Astrocyte (in vitro differentiated cells and primary cell): ENCODE data around the gene ANP32A. TPM values are rescaled to one million over a fixed set of nuclear protein-coding genes. Genes with fewer than 3 reads are reported as not detected.

Source experiments
- DNase-seq: peaks from one replicate; pipeline ENCODE4 v3.0.0-alpha.2; 2010; ENCODE audit warnings: low read depth
- FAIRE-seq: peaks from 2 replicates; lab custom pipeline; 2011; peaks lifted over from hg19 to GRCh38; lab: Jason Lieb, UNC
- H2AFZ ChIP-seq: 2 replicates; pipeline ENCODE4 v1.6.0; 2012; ENCODE audit warnings: low read depth, low read length, inconsistent platforms
- H3K27ac ChIP-seq: 2 replicates; pipeline ENCODE4 v1.5.1; 2011; ENCODE audit warnings: low read depth, low read length, inconsistent platforms
- H3K27me3 ChIP-seq: 2 replicates; pipeline ENCODE4 v1.6.0; 2011; ENCODE audit warnings: low read length, inconsistent platforms; ENCODE audit not compliant: insufficient read depth
- H3K36me3 ChIP-seq: 2 replicates; pipeline ENCODE4 v1.5.1; 2011; ENCODE audit warnings: low read length, inconsistent platforms; ENCODE audit not compliant: insufficient read depth
- H3K4me1 ChIP-seq: 2 replicates; pipeline ENCODE4 v1.5.1; 2011; ENCODE audit warnings: low read length, inconsistent platforms; ENCODE audit not compliant: insufficient read depth
- H3K4me2 ChIP-seq: 2 replicates; pipeline ENCODE4 v1.6.0; 2012; ENCODE audit warnings: low read length, inconsistent platforms
- H3K4me3 ChIP-seq: 2 replicates; pipeline ENCODE4 v1.5.1; 2011; ENCODE audit warnings: low read depth, mild to moderate bottlenecking, low read length, inconsistent platforms; ENCODE audit not compliant: insufficient read depth
- H3K79me2 ChIP-seq: 2 replicates; pipeline ENCODE4 v1.6.0; 2012; ENCODE audit warnings: mild to moderate bottlenecking, low read length, inconsistent platforms; ENCODE audit not compliant: insufficient read depth
- H3K9ac ChIP-seq: 2 replicates; pipeline ENCODE4 v1.6.0; 2012; ENCODE audit warnings: mild to moderate bottlenecking, low read length, inconsistent platforms
- H3K9me3 ChIP-seq: 2 replicates; pipeline ENCODE4 v1.5.1; 2012; ENCODE audit warnings: low read depth, mild to moderate bottlenecking, low read length, inconsistent platforms; ENCODE audit not compliant: insufficient read depth
- H4K20me1 ChIP-seq: 2 replicates; pipeline ENCODE4 v1.6.0; 2012; ENCODE audit warnings: low read length, inconsistent platforms; ENCODE audit not compliant: insufficient read depth
- H3K27ac Mint-ChIP-seq: one replicate; pipeline ENCODE4 v1.8.0; 2021; ENCODE audit warnings: mild to moderate bottlenecking, mixed read lengths; ENCODE audit not compliant: unreplicated experiment
- H3K27me3 Mint-ChIP-seq: one replicate; pipeline ENCODE4 v1.8.0; 2021; ENCODE audit warnings: low read depth, mixed read lengths; ENCODE audit not compliant: unreplicated experiment
- H3K36me3 Mint-ChIP-seq: one replicate; pipeline ENCODE4 v1.8.0; 2021; ENCODE audit warnings: low read depth, mixed read lengths; ENCODE audit not compliant: unreplicated experiment
- H3K4me1 Mint-ChIP-seq: one replicate; pipeline ENCODE4 v1.8.0; 2021; ENCODE audit warnings: low read depth, mixed read lengths; ENCODE audit not compliant: unreplicated experiment
- H3K4me3 Mint-ChIP-seq: one replicate; pipeline ENCODE4 v1.8.0; 2021; ENCODE audit warnings: mild to moderate bottlenecking, moderate library complexity, mixed read lengths; ENCODE audit not compliant: unreplicated experiment
- H3K9me3 Mint-ChIP-seq: one replicate; pipeline ENCODE4 v1.8.0; 2021; ENCODE audit warnings: mild to moderate bottlenecking, mixed read lengths; ENCODE audit not compliant: unreplicated experiment
- EZH2 ChIP-seq: IDR thresholded peaks from 2 replicates; pipeline ENCODE4 v1.6.1; 2012; ENCODE audit warnings: mild to moderate bottlenecking, low read length, inconsistent platforms; ENCODE audit not compliant: insufficient read depth
- total RNA-seq: library from RNA; stranded (reverse); gene quantifications from 2 replicates; pipeline ENCODE4 v1.2.1, GENCODE V29; 2021
- TF ChIP-seq, protein P1 (sequence below): IDR thresholded peaks from 2 replicates; pipeline ENCODE4 v1.5.1; 2011; ENCODE audit warnings: low read depth, mild to moderate bottlenecking, inconsistent platforms, low read length, moderate library complexity; ENCODE audit not compliant: insufficient read depth

The ANP32A gene
- total RNA-seq, 1 donor from 2014 or later = 138 TPM

GRCh38 chr15:68816795-68817303, 3.8 kb downstream of the ANP32A start:
- peaks cover 39% of the 10 kb centered on the region for H3K4me1 Mint-ChIP-seq

DNA sequence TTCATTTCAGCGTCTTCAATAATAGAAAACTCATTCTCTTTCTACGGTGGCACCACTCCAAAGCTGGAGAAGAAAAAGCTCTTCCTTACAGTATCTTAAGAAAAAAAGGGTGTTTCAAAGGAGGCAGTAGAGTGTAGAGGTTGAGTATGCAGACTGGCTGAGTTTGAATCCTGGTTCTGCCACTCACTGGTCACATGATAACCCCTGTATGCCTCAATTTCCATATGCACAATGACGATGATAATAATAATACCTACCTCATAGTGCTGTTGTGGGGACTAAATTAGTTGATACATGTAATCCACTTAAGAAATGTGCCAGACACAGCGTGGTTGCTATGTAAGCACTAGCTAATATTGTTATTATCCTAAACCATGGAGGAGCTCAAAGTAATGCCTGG, 4.5 kb downstream of the ANP32A start:
- peak overlapping the region; percentile 93 for H3K4me3 Mint-ChIP-seq
- H3K79me2 ChIP-seq = peaks cover 91% of the 10 kb centered on the region
- H3K9me3 Mint-ChIP-seq = no peaks in the 10 kb centered on the region
- no peaks in the 10 kb centered on the region for H3K27me3 Mint-ChIP-seq
- H3K9me3 ChIP-seq = no peaks in the 10 kb centered on the region
- H3K27ac ChIP-seq = no peak overlapping the region
- H3K4me1 ChIP-seq = peaks cover 15% of the 10 kb centered on the region
- peaks cover under 1% of the 10 kb centered on the region for H3K36me3 Mint-ChIP-seq
- peak overlapping the region; percentile 77 for H3K27ac Mint-ChIP-seq
- no peak overlapping the region for H3K4me3 ChIP-seq
- H3K27me3 ChIP-seq = no peaks in the 10 kb centered on the region
- H2AFZ ChIP-seq = no peak overlapping the region
- DNase-seq = no peak
- H4K20me1 ChIP-seq = peaks cover 56% of the 10 kb centered on the region
- H3K9ac ChIP-seq = no peak overlapping the region
- no peak for TF ChIP-seq EZH2
- TF ChIP-seq, protein P1, sequence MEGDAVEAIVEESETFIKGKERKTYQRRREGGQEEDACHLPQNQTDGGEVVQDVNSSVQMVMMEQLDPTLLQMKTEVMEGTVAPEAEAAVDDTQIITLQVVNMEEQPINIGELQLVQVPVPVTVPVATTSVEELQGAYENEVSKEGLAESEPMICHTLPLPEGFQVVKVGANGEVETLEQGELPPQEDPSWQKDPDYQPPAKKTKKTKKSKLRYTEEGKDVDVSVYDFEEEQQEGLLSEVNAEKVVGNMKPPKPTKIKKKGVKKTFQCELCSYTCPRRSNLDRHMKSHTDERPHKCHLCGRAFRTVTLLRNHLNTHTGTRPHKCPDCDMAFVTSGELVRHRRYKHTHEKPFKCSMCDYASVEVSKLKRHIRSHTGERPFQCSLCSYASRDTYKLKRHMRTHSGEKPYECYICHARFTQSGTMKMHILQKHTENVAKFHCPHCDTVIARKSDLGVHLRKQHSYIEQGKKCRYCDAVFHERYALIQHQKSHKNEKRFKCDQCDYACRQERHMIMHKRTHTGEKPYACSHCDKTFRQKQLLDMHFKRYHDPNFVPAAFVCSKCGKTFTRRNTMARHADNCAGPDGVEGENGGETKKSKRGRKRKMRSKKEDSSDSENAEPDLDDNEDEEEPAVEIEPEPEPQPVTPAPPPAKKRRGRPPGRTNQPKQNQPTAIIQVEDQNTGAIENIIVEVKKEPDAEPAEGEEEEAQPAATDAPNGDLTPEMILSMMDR = no peak
- FAIRE-seq = no peak
- peaks cover 44% of the 10 kb centered on the region for H3K4me1 Mint-ChIP-seq
- peak overlapping the region; percentile 99 for H3K4me2 ChIP-seq
- H3K36me3 ChIP-seq = no peaks in the 10 kb centered on the region

More at GRCh38 chr15:68816795-68817303, 3.8 kb downstream of the ANP32A start:
- TF ChIP-seq, protein P1 = no peak
- TF ChIP-seq EZH2 = no peak
- H3K79me2 ChIP-seq = peaks cover 84% of the 10 kb centered on the region
- FAIRE-seq (no peak), DNase-seq (no peak)
- H3K9me3 Mint-ChIP-seq = no peaks in the 10 kb centered on the region
- no peaks in the 10 kb centered on the region for H3K9me3 ChIP-seq
- H3K4me3 Mint-ChIP-seq = peak overlapping the region; percentile 93
- peak overlapping the region; percentile 93 for H3K4me3 ChIP-seq
- no peaks in the 10 kb centered on the region for H3K27me3 ChIP-seq
- H3K27ac Mint-ChIP-seq = peak overlapping the region; percentile 96
- H4K20me1 ChIP-seq = peaks cover 49% of the 10 kb centered on the region
- peak overlapping the region; percentile 68 for H2AFZ ChIP-seq
- peaks cover 20% of the 10 kb centered on the region for H3K4me1 ChIP-seq
- no peaks in the 10 kb centered on the region for H3K36me3 ChIP-seq
- H3K27ac ChIP-seq = peak overlapping the region; percentile 91
- peak overlapping the region; percentile 99 for H3K4me2 ChIP-seq
- no peaks in the 10 kb centered on the region for H3K27me3 Mint-ChIP-seq
- no peaks in the 10 kb centered on the region for H3K36me3 Mint-ChIP-seq
- H3K9ac ChIP-seq = peak overlapping the region; percentile 96

GRCh38 chr15:68815598-68815997, 5.1 kb downstream of the ANP32A start:
- Mint-ChIP-seq H3K4me1 (peaks cover 47% of the 10 kb centered on the region), H3K4me3 (peak overlapping the region; percentile 5), H3K27me3 (no peaks in the 10 kb centered on the region), H3K27ac (no peak overlapping the region), H3K36me3 (peaks cover 3% of the 10 kb centered on the region), H3K9me3 (no peaks in the 10 kb centered on the region)
- Histone ChIP-seq H4K20me1 (peaks cover 61% of the 10 kb centered on the region), H3K27ac (no peak overlapping the region), H2AFZ (no peak overlapping the region), H3K79me2 (peaks cover 95% of the 10 kb centered on the region), H3K4me2 (no peak overlapping the region), H3K36me3 (no peaks in the 10 kb centered on the region), H3K9me3 (no peaks in the 10 kb centered on the region), H3K27me3 (no peaks in the 10 kb centered on the region), H3K4me1 (peaks cover 15% of the 10 kb centered on the region), H3K9ac (no peak overlapping the region), H3K4me3 (no peak overlapping the region)
- FAIRE-seq (no peak), DNase-seq (no peak)
- TF ChIP-seq, protein P1 = no peak
- TF ChIP-seq EZH2 = no peak
